IgD-negative memory B cell (primary cell): ENCODE measurements around the gene SSBP2. TPM values are rescaled to one million over a fixed set of nuclear protein-coding genes. Genes with fewer than 3 reads are reported as not detected.
A peak's percentile ranks its signal among the peaks of the same experiment; 100 is the strongest.
"Not testable (repeated sequence)": the region's sequence is repeated elsewhere in the genome, so short reads cannot be mapped to it uniquely, and the experiment has no call there.

Source experiments
- H3K27ac Mint-ChIP-seq, 3 donors: one replicate each; pipeline ENCODE4 v1.8.0; 2020 to 2022; ENCODE audit warnings: mild to moderate bottlenecking in 3 of 3, mixed read lengths in 3 of 3, moderate library complexity in 1 of 3
- H3K27me3 Mint-ChIP-seq: one replicate; pipeline ENCODE4 v1.8.0; 2021; ENCODE audit warnings: mixed read lengths
- H3K36me3 Mint-ChIP-seq: one replicate; pipeline ENCODE4 v1.8.0; 2020; ENCODE audit warnings: mild to moderate bottlenecking, mixed read lengths
- H3K4me1 Mint-ChIP-seq, 3 donors: one replicate each; pipeline ENCODE4 v1.8.0; 2020 to 2022; ENCODE audit warnings: mixed read lengths in 3 of 3, mild to moderate bottlenecking in 1 of 3
- H3K4me3 Mint-ChIP-seq, 4 donors: one replicate each; pipeline ENCODE4 v1.8.0; 2020 to 2022; ENCODE audit warnings: mild to moderate bottlenecking in 4 of 4, mixed read lengths in 4 of 4, moderate library complexity in 3 of 4
- H3K9me3 Mint-ChIP-seq, 3 donors: one replicate each; pipeline ENCODE4 v1.8.0; 2020 to 2021; ENCODE audit warnings: mixed read lengths in 3 of 3, mild to moderate bottlenecking in 1 of 3
- polyA plus RNA-seq: library from polyadenylated mRNA; unstranded; fragments of 300-500 nt; fragmentation: Illumina TruSeq; gene quantifications from one replicate; pipeline ENCODE4 v1.2.3, GENCODE V29; 2021

SSBP2 gene
- polyA plus RNA-seq, 1 donor from 2014 or later = 35.8 TPM

GRCh38 chr5:81513982-81514381, 236.9 kb downstream of the SSBP2 start:
- no peaks in the 10 kb centered on the region for H3K36me3 Mint-ChIP-seq
- H3K27ac Mint-ChIP-seq = no peak overlapping the region
- no peak overlapping the region for H3K4me3 Mint-ChIP-seq
- no peaks in the 10 kb centered on the region for H3K27me3 Mint-ChIP-seq
- no peaks in the 10 kb centered on the region for H3K9me3 Mint-ChIP-seq
- peaks cover 0 to 3% (median 0%) of the 10 kb centered on the region in 3 donors for H3K4me1 Mint-ChIP-seq

DNA sequence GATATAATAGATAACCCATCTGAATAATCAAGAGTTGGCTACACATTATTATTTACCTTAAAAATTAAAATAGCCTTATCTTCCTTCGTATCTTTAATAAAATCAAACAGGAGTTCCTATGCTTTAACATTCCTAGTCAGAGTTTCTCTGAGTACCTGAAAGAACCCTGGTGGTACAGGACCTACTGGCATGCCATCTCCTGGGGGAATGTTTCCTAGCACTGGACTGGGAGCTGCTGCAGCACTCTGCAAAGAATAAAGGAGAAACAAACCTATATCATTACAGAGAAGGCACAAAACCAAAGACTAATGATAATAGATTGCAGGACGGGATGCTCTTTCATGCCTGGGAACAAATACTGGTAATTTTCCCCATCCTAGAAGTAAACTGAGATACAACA, 237.4 kb downstream of the SSBP2 start:
- Mint-ChIP-seq H3K4me1 (peaks cover 0 to 3% (median 0%) of the 10 kb centered on the region in 3 donors), H3K4me3 (no peak overlapping the region), H3K9me3 (no peaks in the 10 kb centered on the region), H3K27ac (no peak overlapping the region), H3K36me3 (no peaks in the 10 kb centered on the region), H3K27me3 (no peaks in the 10 kb centered on the region)

- Mint-ChIP-seq H3K36me3 (peaks cover 2% of the 10 kb centered on the region), H3K27me3 (no peaks in the 10 kb centered on the region), H3K4me3 (no peak overlapping the region), H3K4me1 (peaks cover 0 to 3% (median 0%) of the 10 kb centered on the region in 3 donors), H3K9me3 (no peaks in the 10 kb centered on the region), H3K27ac (no peak overlapping the region)
These were observed 243.9 kb downstream of the SSBP2 start for GRCh38 chr5:81506900-81507588.

DNA sequence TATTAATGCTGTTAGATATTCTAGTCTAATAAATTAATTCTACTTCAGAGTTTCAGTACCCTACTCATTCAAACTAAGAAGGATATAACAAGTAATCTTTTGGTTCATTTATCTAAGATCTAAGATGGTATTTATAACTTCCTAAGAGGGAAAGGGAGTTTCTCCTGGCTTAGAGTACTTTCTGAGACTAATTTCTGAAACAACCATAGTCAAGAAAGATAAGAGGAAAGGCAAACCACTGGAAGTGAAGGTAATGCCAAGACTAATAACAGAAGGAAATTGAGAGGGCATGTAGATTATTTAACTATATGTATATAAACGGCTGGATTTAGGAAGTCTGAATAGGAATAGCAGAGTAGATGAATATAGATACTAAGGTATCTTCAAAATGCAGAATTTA, 244.5 kb downstream of the SSBP2 start:
- no peak overlapping the region for H3K27ac Mint-ChIP-seq
- H3K4me3 Mint-ChIP-seq = no peak overlapping the region
- H3K4me1 Mint-ChIP-seq = peaks cover 0 to 3% (median 0%) of the 10 kb centered on the region in 3 donors
- H3K27me3 Mint-ChIP-seq = no peaks in the 10 kb centered on the region
- no peaks in the 10 kb centered on the region for H3K9me3 Mint-ChIP-seq
- H3K36me3 Mint-ChIP-seq = peaks cover 2% of the 10 kb centered on the region

DNA sequence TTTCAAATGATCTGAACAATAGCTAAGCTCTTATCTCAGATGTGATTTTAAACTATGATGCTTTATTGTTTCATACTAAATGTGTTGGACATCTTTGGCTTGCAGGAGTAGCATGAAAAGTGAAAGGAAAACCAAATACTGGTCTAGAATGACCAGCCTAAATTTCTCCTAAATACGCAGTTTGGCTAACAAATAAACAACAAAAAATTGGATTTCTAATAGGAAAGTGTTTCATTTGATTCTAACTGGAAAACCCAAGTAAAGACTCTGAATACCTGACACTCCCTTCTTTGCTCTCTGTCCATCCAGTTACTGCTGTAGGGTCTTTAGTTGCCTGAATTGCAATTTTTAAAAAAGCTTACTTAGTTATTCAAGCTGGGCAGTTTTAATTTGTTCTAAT, 245.2 kb downstream of the SSBP2 start:
- H3K4me1 Mint-ChIP-seq = peaks cover 0 to 3% (median 0%) of the 10 kb centered on the region in 3 donors
- H3K36me3 Mint-ChIP-seq = peaks cover 2% of the 10 kb centered on the region
- H3K4me3 Mint-ChIP-seq = no peak overlapping the region
- H3K27me3 Mint-ChIP-seq = no peaks in the 10 kb centered on the region
- no peak overlapping the region for H3K27ac Mint-ChIP-seq
- no peaks in the 10 kb centered on the region for H3K9me3 Mint-ChIP-seq

GRCh38 chr5:81503602-81504001, 247.3 kb downstream of the SSBP2 start:
- H3K4me3 Mint-ChIP-seq, H3K27me3 Mint-ChIP-seq, H3K4me1 Mint-ChIP-seq, H3K27ac Mint-ChIP-seq, H3K36me3 Mint-ChIP-seq, H3K9me3 Mint-ChIP-seq: not testable (repeated sequence)

DNA sequence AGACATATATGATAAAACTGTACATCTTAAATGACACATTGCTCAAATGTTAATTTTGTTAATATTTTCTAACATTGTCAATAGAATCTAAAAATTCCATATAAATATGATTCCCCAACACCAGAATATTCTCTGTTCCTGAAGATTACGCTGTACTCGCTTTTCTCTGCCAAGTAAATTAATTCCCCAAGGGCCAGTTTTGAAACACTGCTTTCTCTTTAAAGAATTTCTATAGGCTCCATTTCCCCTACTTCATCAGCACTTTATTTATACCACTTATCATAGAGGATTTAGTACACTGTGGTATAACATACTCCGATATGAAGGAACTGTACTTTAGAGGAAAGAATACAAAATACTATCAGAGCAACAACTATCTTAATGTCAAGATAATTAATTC, 255.6 kb downstream of the SSBP2 start:
- no peak overlapping the region for H3K27ac Mint-ChIP-seq
- H3K9me3 Mint-ChIP-seq = no peaks in the 10 kb centered on the region
- no peaks in the 10 kb centered on the region for H3K4me1 Mint-ChIP-seq

GRCh38 chr5:81488862-81489261, 262.0 kb downstream of the SSBP2 start:
- H3K9me3 Mint-ChIP-seq = no peaks in the 10 kb centered on the region
- peaks cover 0 to 2% (median 0%) of the 10 kb centered on the region in 3 donors for H3K4me1 Mint-ChIP-seq
- H3K27me3 Mint-ChIP-seq = no peaks in the 10 kb centered on the region
- peaks cover 5% of the 10 kb centered on the region for H3K36me3 Mint-ChIP-seq
- H3K27ac Mint-ChIP-seq = no peak overlapping the region
- H3K4me3 Mint-ChIP-seq = no peak overlapping the region

More for the DNA sequence above, 255.6 kb downstream of the SSBP2 start:
- no peak overlapping the region for H3K4me3 Mint-ChIP-seq
- H3K36me3 Mint-ChIP-seq = peaks cover 6% of the 10 kb centered on the region
- no peaks in the 10 kb centered on the region for H3K27me3 Mint-ChIP-seq

DNA sequence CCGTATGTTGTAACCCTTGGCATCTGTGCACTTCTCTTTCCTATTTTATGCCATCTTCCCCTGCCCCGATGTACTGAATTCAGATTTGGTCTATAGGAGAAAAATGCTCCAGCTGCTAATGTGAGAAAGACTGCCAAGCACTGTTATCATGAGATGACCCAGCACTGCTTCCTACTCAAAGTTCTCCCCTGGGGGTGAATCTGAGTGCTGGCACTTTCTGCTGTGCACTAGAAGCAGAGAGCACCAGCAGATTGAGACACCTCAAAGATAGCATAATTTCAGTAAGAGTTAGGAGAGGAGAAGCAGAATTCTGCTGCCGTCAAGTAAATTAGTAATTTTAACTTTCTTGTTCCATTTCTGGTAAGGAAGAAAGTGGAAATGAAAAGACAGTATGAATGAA, 264.2 kb downstream of the SSBP2 start:
- Mint-ChIP-seq H3K4me3 (no peak overlapping the region), H3K27me3 (no peaks in the 10 kb centered on the region), H3K4me1 (peaks cover 0 to 4% (median 0%) of the 10 kb centered on the region in 3 donors), H3K36me3 (peaks cover 3% of the 10 kb centered on the region), H3K9me3 (no peaks in the 10 kb centered on the region), H3K27ac (no peak overlapping the region)

DNA sequence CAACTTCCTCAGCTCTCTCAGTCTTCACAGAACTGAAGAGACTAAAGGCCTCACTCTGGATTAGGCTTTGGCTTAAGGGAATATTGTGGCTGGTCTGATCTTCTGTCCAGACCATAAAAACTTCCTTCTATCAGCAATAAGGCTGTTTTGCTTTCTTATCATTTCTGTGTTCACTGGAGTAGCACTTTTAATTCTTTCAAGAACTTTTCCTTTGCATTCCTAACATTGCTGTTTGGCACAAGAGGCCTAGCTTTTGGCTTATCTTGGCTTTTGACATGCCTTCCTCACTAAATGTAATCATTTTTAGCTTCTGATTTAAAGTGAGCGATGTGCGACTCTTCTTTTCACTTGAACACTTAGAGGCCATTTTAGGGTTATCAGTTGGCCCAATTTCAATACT, 268.3 kb downstream of the SSBP2 start:
- H3K27me3 Mint-ChIP-seq = no peaks in the 10 kb centered on the region
- H3K36me3 Mint-ChIP-seq = peaks cover under 1% of the 10 kb centered on the region
- no peaks in the 10 kb centered on the region for H3K9me3 Mint-ChIP-seq
- peak overlapping the region in 1 of 3 donors; percentile 28 for H3K27ac Mint-ChIP-seq
- no peak overlapping the region for H3K4me3 Mint-ChIP-seq
- H3K4me1 Mint-ChIP-seq = peaks cover 0 to 7% (median 0%) of the 10 kb centered on the region in 3 donors

GRCh38 chr5:81473395-81473794, 277.5 kb downstream of the SSBP2 start:
- H3K36me3 Mint-ChIP-seq, H3K27ac Mint-ChIP-seq, H3K27me3 Mint-ChIP-seq, H3K9me3 Mint-ChIP-seq, H3K4me3 Mint-ChIP-seq, H3K4me1 Mint-ChIP-seq: not testable (repeated sequence)

DNA sequence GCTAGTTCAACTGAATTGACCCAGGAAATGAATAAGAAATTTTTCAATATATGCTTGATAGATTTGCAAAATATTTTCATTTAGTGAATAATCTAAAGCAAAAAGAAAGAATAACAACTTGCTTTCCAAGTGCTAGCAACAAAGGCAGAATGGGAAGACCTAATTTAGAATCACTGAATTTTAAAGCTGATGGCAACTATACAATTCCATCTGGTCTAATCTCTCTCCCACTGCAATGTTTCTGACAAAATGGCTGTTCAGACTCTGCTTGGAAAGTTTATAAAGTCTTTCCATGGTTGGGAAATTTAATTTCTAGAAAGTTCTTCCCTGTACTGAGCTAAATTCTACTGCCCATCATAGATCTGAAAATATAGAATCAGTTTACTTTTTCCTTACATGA, 281.2 kb downstream of the SSBP2 start:
- peaks cover 16% of the 10 kb centered on the region for H3K36me3 Mint-ChIP-seq
- H3K4me3 Mint-ChIP-seq = no peak overlapping the region
- no peak overlapping the region for H3K27ac Mint-ChIP-seq
- H3K27me3 Mint-ChIP-seq = no peaks in the 10 kb centered on the region
- H3K9me3 Mint-ChIP-seq = peaks cover 0 to 6% (median 3%) of the 10 kb centered on the region in 3 donors
- H3K4me1 Mint-ChIP-seq = no peaks in the 10 kb centered on the region

DNA sequence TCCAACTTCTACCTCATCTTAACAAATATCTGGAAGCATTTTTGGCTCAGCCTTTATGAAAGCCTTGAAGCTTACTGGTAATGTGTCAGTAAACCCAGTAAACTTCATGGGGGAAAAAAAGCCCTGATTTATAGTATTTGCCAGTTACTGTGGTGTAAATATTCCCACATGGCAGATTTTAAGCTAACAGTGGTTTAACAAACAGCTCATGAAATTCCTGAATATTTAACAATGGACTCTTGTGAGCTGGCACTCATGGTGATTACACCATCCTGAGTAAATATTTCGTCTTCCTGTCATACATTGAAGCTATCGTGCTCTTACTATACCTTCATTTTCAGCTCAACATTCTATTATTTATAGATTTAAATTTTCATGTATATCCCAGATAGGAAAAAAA, 300.0 kb downstream of the SSBP2 start:
- no peaks in the 10 kb centered on the region for H3K9me3 Mint-ChIP-seq
- no peak overlapping the region for H3K27ac Mint-ChIP-seq
- H3K27me3 Mint-ChIP-seq = no peaks in the 10 kb centered on the region
- H3K4me3 Mint-ChIP-seq = no peak overlapping the region
- no peaks in the 10 kb centered on the region for H3K4me1 Mint-ChIP-seq
- H3K36me3 Mint-ChIP-seq = peaks cover 7% of the 10 kb centered on the region

- no peak overlapping the region for H3K4me3 Mint-ChIP-seq
- H3K9me3 Mint-ChIP-seq = no peaks in the 10 kb centered on the region
- no peaks in the 10 kb centered on the region for H3K4me1 Mint-ChIP-seq
- H3K27ac Mint-ChIP-seq = no peak overlapping the region
- H3K27me3 Mint-ChIP-seq = no peaks in the 10 kb centered on the region
- H3K36me3 Mint-ChIP-seq = peaks cover 3% of the 10 kb centered on the region
These were observed 315.9 kb downstream of the SSBP2 start for GRCh38 chr5:81435023-81435422.

DNA sequence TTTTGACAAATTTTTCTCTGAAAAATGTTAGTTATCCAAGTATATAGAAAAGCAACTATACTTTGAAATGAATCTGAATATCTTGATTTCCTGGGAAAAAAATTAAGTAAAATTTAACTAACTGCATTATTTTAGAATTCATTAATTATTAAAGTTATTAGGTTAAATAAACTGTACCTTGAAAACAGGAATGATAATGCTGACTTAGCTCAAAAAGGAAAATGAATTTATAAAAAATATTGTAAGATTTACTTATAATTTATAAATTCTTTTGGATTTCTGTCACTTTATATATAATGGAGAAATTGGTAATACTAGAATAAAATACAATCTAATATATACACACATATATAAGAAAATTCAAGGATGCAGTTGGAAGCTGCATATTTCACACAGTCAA, 320.9 kb downstream of the SSBP2 start:
- H3K27me3 Mint-ChIP-seq = no peaks in the 10 kb centered on the region
- H3K36me3 Mint-ChIP-seq = peaks cover 3% of the 10 kb centered on the region
- no peak overlapping the region for H3K27ac Mint-ChIP-seq
- H3K4me3 Mint-ChIP-seq = no peak overlapping the region
- H3K4me1 Mint-ChIP-seq = peaks cover 2 to 5% (median 3%) of the 10 kb centered on the region in 3 donors
- H3K9me3 Mint-ChIP-seq = no peaks in the 10 kb centered on the region

GRCh38 chr5:81429363-81429762, 321.5 kb downstream of the SSBP2 start:
- H3K36me3 Mint-ChIP-seq = no peaks in the 10 kb centered on the region
- no peaks in the 10 kb centered on the region for H3K9me3 Mint-ChIP-seq
- H3K4me1 Mint-ChIP-seq = peaks cover 2 to 5% (median 3%) of the 10 kb centered on the region in 3 donors
- no peak overlapping the region for H3K27ac Mint-ChIP-seq
- no peaks in the 10 kb centered on the region for H3K27me3 Mint-ChIP-seq
- H3K4me3 Mint-ChIP-seq = no peak overlapping the region
